ENCODE results near the gene CHKA. TPM values are rescaled to one million over a fixed set of nuclear protein-coding genes. Genes with fewer than 3 reads are reported as not detected.

CHKA gene
- total RNA-seq, 1 donor from 2014 or later, result 66.2 TPM

GRCh38 chr11:68002938-68003845 is 118.0 kb downstream of the CHKA start:
- peak; percentile 71 for DNase-seq (ENCODE audit: low spot score)

Other genes starting within 250 kb of the CHKA start
- 98.3 TPM for gene UNC93B1, start 117.3 kb downstream of the CHKA start, total RNA-seq
- 25.4 TPM for gene ALDH3B1, start 111.1 kb downstream of the CHKA start, total RNA-seq
- 172 TPM for gene NDUFS8, start 90.7 kb downstream of the CHKA start, total RNA-seq
- 134 TPM for gene TCIRG1, start 82.4 kb downstream of the CHKA start, total RNA-seq
- 67.6 TPM for gene KMT5B, start 91.9 kb upstream of the CHKA start, total RNA-seq
- gene C11orf24, start 150.6 kb upstream of the CHKA start, total RNA-seq, result 37.1 TPM
- 82.4 TPM for gene LRP5, start 191.2 kb upstream of the CHKA start, total RNA-seq